Natural killer cell (primary cell): ENCODE measurements around the gene ELOB. TPM values are rescaled to one million over a fixed set of nuclear protein-coding genes. Genes with fewer than 3 reads are reported as not detected.
A peak's percentile ranks its signal among the peaks of the same experiment; 100 is the strongest.

Experiments used
- ATAC-seq, 3 donors: fragments of 150-1000 bp in 2 of 3; fragments of 200-7000 bp in 1 of 3; cut with Tn5 transposase; 1 replicate in 1 of 3; 2 replicates in 2 of 3; pipeline ENCODE4 v1.10.0; 2021; ENCODE audit warnings: mild to moderate bottlenecking in 2 of 3, moderate library complexity in 2 of 3
- DNase-seq, 2 donors: peaks; one replicate each; pipeline versions ENCODE4 v3.0.0 to v3.0.0-alpha.2; 2013 to 2021; ENCODE audit warnings: mixed read lengths in 1 of 2
- H3K27ac ChIP-seq: one replicate; pipeline ENCODE4 v1.5.1; 2013; ENCODE audit warnings: mild to moderate bottlenecking, low read length
- H3K27me3 ChIP-seq: one replicate; pipeline ENCODE4 v1.6.1; 2013; ENCODE audit warnings: low read length; ENCODE audit not compliant: control insufficient read depth, insufficient read depth
- H3K36me3 ChIP-seq: one replicate; pipeline ENCODE4 v1.6.1; 2013; ENCODE audit warnings: low read length; ENCODE audit not compliant: control insufficient read depth, insufficient read depth
- H3K4me1 ChIP-seq: one replicate; pipeline ENCODE4 v1.6.1; 2013; ENCODE audit warnings: low read length; ENCODE audit not compliant: control insufficient read depth, insufficient read depth
- H3K4me3 ChIP-seq: one replicate; pipeline ENCODE4 v1.5.1; 2013; ENCODE audit warnings: low read length
- H3K9me3 ChIP-seq: one replicate; pipeline ENCODE4 v1.6.1; 2013; ENCODE audit warnings: low read length; ENCODE audit not compliant: control insufficient read depth, insufficient read depth
- H3K27ac Mint-ChIP-seq, 2 donors: one replicate each; pipeline ENCODE4 v1.8.0; 2022; ENCODE audit warnings: mild to moderate bottlenecking in 2 of 2, mixed read lengths in 2 of 2, moderate library complexity in 1 of 2
- H3K27me3 Mint-ChIP-seq, 2 donors: one replicate each; pipeline ENCODE4 v1.8.0; 2022; ENCODE audit warnings: low read depth in 2 of 2, mixed read lengths in 2 of 2
- H3K36me3 Mint-ChIP-seq: one replicate; pipeline ENCODE4 v1.8.0; 2022; ENCODE audit warnings: mixed read lengths
- H3K4me1 Mint-ChIP-seq, 2 donors: one replicate each; pipeline ENCODE4 v1.8.0; 2022; ENCODE audit warnings: mixed read lengths in 2 of 2
- H3K4me3 Mint-ChIP-seq: one replicate; pipeline ENCODE4 v1.8.0; 2022; ENCODE audit warnings: mild to moderate bottlenecking, moderate library complexity, mixed read lengths
- H3K9me3 Mint-ChIP-seq, 2 donors: one replicate each; pipeline ENCODE4 v1.8.0; 2022; ENCODE audit warnings: mixed read lengths in 2 of 2
- WGBS: methylation state at CpG from one replicate; pipeline ENCODE4 v1.1.7; 2013; ENCODE audit warnings: missing lambda C conversion rate; ENCODE audit not compliant: insufficient coverage; 5-methylcytosine and 5-hydroxymethylcytosine counted together
- intact Hi-C: fragments of 100-400 bp; cut with micrococcal nuclease; formaldehyde crosslinking; loops from one replicate; pipeline ENCODE4 v1.14.2; 2022
- total RNA-seq, 4 donors: library from RNA; stranded (reverse); fragments of 120-200 nt in 1 of 4; gene quantifications; one replicate each; pipeline versions ENCODE4 v1.2.3 to v1.2.4, GENCODE V29; 2013 to 2022
- TF ChIP-seq, protein P1 (sequence below): fragments of 200-600 bp; IDR thresholded peaks from one replicate; pipeline ENCODE4 v1.8.0; 2022; ENCODE audit warnings: antibody characterized with exemption

ELOB gene
- total RNA-seq, 3 donors from 2014 or later (not counting 1 experiment from before 2014, with no cell fraction given), result 146 to 207 (median 161) TPM

DNA sequence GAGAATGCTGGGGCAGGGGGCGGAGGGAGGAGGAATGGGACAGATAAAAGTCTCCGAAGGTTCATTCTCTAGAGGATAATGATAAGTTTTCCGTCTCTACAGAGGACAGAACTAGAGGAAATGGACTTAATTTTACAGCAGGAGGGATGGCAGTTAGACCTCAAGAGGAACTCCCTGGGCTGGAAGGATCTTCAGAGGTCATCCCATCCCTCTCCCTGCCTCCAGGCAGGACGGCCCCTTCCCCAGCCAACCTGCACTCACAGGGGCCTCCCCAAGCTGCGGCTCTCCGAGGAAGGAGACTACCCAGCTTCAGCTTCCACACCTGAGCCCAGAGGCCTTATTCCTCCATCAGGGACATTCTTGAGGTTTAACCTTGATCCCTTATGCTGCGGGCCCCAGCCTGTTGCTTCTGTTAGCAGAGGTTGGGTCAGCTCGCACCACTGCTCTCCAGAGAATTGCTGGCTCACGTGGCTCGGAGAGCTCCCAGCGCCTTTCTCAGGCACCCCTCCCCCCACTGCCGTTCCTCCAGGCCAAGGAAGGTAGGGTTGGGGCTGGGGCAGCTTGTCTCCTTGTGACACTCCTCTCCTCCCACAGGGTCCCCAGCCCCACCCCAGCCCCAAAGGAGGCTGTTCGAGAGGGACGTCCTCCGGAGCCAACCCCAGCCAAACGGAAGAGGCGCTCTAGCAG, 8.5 kb downstream of the ELOB start:
- Mint-ChIP-seq H3K9me3 (no peaks in the 10 kb centered on the region), H3K4me1 (peaks cover 25 to 36% of the 10 kb centered on the region in 2 donors), H3K27ac (peak overlapping the region; percentile 73 to 84), H3K4me3 (peak overlapping the region; percentile 42), H3K36me3 (peaks cover 13% of the 10 kb centered on the region), H3K27me3 (no peaks in the 10 kb centered on the region)
- no peak overlapping the region for H3K27ac ChIP-seq
- intact Hi-C loops, result no loop called here
- TF ChIP-seq, protein P1, sequence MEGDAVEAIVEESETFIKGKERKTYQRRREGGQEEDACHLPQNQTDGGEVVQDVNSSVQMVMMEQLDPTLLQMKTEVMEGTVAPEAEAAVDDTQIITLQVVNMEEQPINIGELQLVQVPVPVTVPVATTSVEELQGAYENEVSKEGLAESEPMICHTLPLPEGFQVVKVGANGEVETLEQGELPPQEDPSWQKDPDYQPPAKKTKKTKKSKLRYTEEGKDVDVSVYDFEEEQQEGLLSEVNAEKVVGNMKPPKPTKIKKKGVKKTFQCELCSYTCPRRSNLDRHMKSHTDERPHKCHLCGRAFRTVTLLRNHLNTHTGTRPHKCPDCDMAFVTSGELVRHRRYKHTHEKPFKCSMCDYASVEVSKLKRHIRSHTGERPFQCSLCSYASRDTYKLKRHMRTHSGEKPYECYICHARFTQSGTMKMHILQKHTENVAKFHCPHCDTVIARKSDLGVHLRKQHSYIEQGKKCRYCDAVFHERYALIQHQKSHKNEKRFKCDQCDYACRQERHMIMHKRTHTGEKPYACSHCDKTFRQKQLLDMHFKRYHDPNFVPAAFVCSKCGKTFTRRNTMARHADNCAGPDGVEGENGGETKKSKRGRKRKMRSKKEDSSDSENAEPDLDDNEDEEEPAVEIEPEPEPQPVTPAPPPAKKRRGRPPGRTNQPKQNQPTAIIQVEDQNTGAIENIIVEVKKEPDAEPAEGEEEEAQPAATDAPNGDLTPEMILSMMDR, result no peak
- H3K4me3 ChIP-seq, result no peak overlapping the region
- DNase-seq, result no peak
- peaks cover 15% of the 10 kb centered on the region for H3K4me1 ChIP-seq
- H3K9me3 ChIP-seq, result no peaks in the 10 kb centered on the region
- peaks cover 91% of the 10 kb centered on the region for H3K36me3 ChIP-seq
- WGBS, result 92% methylated on average over 16 of the region's 17 CpGs
- no peaks in the 10 kb centered on the region for H3K27me3 ChIP-seq
- ATAC-seq, result no peak

DNA sequence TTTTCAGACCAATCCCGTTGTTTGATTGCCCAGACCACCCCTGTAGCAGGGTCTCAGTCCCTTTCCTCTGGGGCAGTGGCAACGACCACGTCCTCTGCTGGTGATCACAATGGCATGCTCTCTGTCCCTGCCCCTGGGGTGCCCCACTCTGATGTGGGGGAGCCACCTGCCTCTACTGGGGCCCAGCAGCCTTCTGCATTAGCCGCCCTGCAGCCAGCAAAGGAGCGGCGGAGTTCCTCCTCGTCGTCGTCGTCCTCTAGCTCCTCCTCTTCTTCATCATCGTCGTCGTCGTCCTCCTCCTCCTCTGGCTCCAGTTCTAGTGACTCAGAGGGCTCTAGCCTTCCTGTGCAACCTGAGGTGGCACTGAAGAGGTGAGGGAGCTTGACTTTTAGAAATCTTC, 9.2 kb downstream of the ELOB start:
- H3K27me3 ChIP-seq, result no peaks in the 10 kb centered on the region
- no peak overlapping the region for H3K27ac ChIP-seq
- intact Hi-C loops, result no loop called here
- TF ChIP-seq, protein P1, result no peak
- 89% methylated on average over 14 of the region's 14 CpGs for WGBS
- peaks cover 15% of the 10 kb centered on the region for H3K4me1 ChIP-seq
- no peak for ATAC-seq
- peaks cover 95% of the 10 kb centered on the region for H3K36me3 ChIP-seq
- H3K9me3 ChIP-seq, result no peaks in the 10 kb centered on the region
- Mint-ChIP-seq H3K4me3 (peak overlapping the region; percentile 42), H3K36me3 (peaks cover 18% of the 10 kb centered on the region), H3K9me3 (no peaks in the 10 kb centered on the region), H3K27me3 (no peaks in the 10 kb centered on the region), H3K27ac (peak overlapping the region; percentile 67 to 84), H3K4me1 (peaks cover 29 to 43% of the 10 kb centered on the region in 2 donors)
- no peak for DNase-seq
- H3K4me3 ChIP-seq, result no peak overlapping the region

DNA sequence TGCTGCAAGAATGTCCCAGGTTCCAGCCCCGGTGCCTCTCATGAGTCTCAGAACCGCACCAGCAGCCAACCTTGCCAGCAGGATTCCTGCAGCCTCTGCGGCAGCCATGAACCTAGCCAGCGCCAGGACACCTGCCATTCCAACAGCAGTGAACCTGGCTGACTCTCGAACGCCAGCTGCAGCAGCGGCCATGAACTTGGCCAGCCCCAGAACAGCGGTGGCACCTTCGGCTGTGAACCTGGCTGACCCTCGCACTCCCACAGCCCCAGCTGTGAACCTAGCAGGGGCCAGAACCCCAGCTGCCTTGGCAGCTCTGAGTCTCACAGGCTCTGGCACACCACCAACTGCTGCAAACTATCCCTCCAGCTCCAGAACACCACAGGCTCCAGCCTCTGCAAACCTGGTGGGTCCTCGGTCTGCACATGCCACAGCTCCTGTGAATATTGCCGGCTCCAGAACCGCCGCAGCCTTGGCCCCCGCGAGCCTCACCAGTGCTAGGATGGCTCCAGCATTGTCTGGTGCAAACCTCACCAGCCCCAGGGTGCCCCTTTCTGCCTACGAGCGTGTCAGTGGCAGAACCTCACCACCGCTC, 9.8 kb downstream of the ELOB start:
- no peaks in the 10 kb centered on the region for H3K27me3 Mint-ChIP-seq
- no peak for DNase-seq

More for the DNA sequence above, 9.8 kb downstream of the ELOB start:
- Histone ChIP-seq H3K4me3 (no peak overlapping the region), H3K9me3 (no peaks in the 10 kb centered on the region), H3K4me1 (peaks cover 15% of the 10 kb centered on the region), H3K27me3 (no peaks in the 10 kb centered on the region), H3K27ac (no peak overlapping the region), H3K36me3 (peaks cover 99% of the 10 kb centered on the region)
- peak overlapping the region; percentile 75 to 84 for H3K27ac Mint-ChIP-seq
- H3K4me3 Mint-ChIP-seq, result no peak overlapping the region
- no peaks in the 10 kb centered on the region for H3K9me3 Mint-ChIP-seq
- intact Hi-C loops, result no loop called here
- WGBS, result 97% methylated on average over 19 of the region's 19 CpGs
- no peak for ATAC-seq
- TF ChIP-seq, protein P1, result no peak
- peaks cover 18% of the 10 kb centered on the region for H3K36me3 Mint-ChIP-seq
- H3K4me1 Mint-ChIP-seq, result peaks cover 27 to 48% of the 10 kb centered on the region in 2 donors
